ENCODE data around the gene CPA5.

The CPA5 gene

DNA sequence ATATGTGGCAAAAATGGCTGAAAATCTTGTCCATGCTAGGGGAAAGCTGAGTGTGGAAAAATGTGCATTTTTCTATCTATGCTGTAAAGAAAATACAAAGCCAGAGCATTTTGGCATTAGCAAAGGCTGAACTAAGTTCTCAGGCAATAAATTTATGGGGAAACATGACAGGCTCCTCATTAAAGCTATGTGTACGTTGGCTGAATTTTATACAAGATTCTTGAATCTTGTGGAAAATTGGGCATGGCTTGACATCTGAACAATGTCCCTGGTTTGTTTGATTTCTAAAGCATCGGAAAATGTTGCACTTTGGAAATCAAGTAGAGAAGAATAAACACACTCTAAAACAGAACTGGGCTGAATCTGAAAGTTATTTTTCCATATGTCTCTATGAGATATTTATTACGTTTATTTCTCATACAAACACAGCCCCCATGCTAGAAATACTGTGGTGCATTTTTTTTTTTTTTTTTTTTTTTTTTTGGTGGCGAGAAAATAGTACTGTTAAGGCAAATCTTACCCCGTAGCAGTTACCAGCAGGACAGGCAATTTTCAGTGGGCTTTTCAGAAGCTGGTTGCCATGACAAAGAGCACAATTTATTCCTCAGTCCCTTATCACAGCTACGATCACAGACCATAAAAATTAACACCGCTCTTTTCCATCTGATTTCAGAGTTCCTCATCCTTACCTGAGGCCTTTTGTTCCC lies 52.6 kb downstream of the CPA5 start:
- no peak for TF ChIP-seq CTCF (IDR thresholded peaks at IDR 0.05)
- H3K4me3 ChIP-seq, result no peak overlapping the region
- DNase-seq (ENCODE audit: low spot score), result no peak
- no peak overlapping the region for H3K27ac ChIP-seq

GRCh38 chr7:130397758-130398073 lies 53.1 kb downstream of the CPA5 start:
- no peak overlapping the region for H3K27ac ChIP-seq
- H3K4me3 ChIP-seq, result no peak overlapping the region
- DNase-seq (ENCODE audit: low spot score), result no peak
- TF ChIP-seq CTCF (IDR thresholded peaks at IDR 0.05), result no peak

DNA sequence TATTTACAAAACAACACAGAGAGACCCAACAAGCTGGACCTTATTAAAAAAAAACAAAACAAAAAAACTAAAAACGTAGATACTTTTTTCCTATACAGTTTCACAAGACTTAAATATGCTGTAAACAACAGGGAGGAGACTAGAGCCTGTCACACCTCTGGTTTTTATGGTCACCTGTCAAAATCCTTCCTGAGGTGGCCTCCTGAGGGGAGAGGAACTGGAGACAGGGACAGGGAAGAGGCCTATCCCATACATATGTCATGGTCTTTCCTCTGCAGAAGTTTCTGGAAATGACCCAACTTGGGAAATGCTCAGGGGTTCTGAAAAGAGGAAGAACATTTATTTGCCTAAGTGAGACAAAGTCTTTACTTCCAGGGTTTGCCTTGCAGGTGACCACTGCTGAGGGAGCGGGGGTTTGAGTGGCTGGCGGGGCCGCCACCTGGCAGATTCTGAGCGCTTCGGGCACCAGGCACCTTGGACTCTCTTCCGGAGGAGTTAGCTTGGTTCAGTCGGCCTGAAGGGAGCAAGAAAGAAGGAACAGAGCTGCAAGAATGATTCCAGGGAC lies 54.0 kb downstream of the CPA5 start:
- no peak for DNase-seq (ENCODE audit: low spot score)
- TF ChIP-seq CTCF (IDR thresholded peaks at IDR 0.05), result no peak
- Histone ChIP-seq H3K27ac (no peak overlapping the region), H3K4me3 (no peak overlapping the region)

DNA sequence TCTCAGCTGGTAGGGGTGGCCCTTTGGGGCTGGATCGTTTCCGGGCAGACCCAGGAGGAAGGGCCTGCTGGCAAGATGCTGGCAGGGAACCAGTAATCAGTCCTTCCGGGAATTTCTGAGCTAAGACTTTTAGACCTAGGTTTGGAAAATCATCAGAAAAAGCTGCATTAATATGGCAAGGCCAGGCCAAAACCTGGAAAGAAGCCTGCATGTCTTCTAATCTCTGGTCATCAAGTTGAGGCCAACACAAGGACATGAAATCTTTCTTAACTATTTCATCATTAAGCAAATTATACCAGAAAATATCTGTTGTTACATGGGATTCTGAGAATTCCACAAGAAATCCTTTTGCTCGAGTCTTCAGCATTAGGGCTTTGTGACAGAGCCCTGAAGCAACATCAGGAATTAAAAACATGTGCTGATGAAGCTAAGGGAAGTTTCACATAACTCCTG lies 55.5 kb downstream of the CPA5 start:
- DNase-seq (ENCODE audit: low spot score), result no peak
- no peak overlapping the region for H3K4me3 ChIP-seq
- peak overlapping the region in 1 of 2 donors; percentile 26 for H3K27ac ChIP-seq
- TF ChIP-seq CTCF (IDR thresholded peaks at IDR 0.05), result no peak

DNA sequence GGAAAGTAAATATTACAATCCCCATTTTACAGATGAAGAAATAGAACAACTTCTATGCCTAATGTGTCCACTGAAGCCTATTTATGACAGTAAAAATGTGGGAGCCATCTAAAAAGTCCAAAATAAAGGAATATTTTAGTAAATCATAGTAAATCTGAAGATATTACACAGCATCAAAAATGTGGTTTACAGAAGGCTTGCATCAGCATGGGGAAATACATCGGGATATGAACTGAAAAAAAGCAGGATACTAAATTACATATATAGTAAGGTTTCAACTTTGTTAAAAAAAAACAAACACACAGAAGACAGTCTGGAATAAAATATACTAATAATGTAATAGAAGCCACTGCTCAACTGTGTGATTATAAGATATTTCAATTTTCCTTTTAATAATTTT lies 56.5 kb downstream of the CPA5 start:
- Histone ChIP-seq H3K27ac (no peak overlapping the region), H3K4me3 (no peak overlapping the region)
- DNase-seq (ENCODE audit: low spot score), result no peak
- TF ChIP-seq CTCF (IDR thresholded peaks at IDR 0.05), result no peak

DNA sequence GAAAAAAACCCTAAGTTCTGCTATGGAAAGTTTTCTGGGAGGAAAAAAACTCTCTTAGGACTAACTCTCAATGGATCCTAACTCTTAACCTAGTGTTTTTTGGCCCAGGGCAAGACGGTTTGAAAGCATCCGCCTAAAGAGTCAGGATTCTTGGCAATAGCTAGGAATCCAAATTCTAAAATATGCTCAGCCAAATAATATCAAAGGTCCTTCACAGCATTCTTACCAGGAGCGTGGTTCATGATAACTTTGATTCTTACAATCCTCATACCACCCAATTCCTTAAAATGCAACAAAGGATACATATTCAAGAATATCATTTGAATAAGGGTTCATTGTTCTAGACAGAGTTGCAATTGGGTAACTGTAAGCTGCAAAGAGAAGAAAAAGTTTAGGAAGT lies 57.0 kb downstream of the CPA5 start:
- Histone ChIP-seq H3K4me3 (no peak overlapping the region), H3K27ac (no peak overlapping the region)
- TF ChIP-seq CTCF (IDR thresholded peaks at IDR 0.05), result no peak
- DNase-seq (ENCODE audit: low spot score), result no peak

GRCh38 chr7:130405003-130405402 lies 60.4 kb downstream of the CPA5 start:
- Histone ChIP-seq H3K4me3 (no peak overlapping the region), H3K27ac (no peak overlapping the region)
- TF ChIP-seq CTCF (IDR thresholded peaks at IDR 0.05), result no peak
- DNase-seq (ENCODE audit: low spot score), result no peak

Measured in coronary artery (tissue), 2 donors.